ENCODE data around the gene MKKS. TPM values are rescaled to one million over a fixed set of nuclear protein-coding genes. Genes with fewer than 3 reads are reported as not detected.

The MKKS gene
- total and polyA plus RNA-seq, 2 donors (not counting 1 experiment from before 2014, with no cell fraction given), result 6.0 to 12.6 TPM

DNA sequence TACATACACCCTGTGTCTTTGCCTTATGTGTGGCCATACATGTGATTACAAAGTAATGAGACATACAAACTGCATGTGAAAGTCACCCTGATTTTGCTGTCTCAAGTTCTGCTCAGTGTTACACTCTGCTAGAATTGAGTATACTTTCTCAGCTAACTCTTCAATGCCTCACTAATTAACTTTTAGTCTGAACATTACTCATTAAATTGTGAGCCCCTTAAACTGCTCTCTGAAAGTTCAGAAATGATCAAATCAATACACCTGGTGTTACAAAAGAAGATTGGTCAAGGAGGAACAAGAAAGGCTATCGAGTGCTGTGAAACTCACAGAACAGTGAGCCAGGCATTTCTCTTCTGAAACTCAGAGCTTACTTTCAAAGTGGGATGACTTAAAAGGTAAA lies 71.3 kb downstream of the MKKS start:
- Histone ChIP-seq H3K79me2 (ENCODE audit: control insufficient read depth, insufficient read depth, low read length) (no peaks in the 10 kb centered on the region), H3K9ac (ENCODE audit: low read length) (no peak overlapping the region), H3K36me3 (replicated peaks in 1 of 2; ENCODE audit: control extremely low read depth in 1 of 2, control insufficient read depth in 1 of 2, extremely low read depth in 1 of 2, insufficient read depth in 2 of 2, low read length in 1 of 2) (no peaks in the 10 kb centered on the region), H3K27ac (ENCODE audit: low read length in 2 of 2) (no peak overlapping the region), H3K4me2 (replicated peaks; ENCODE audit: low read depth, low read length, poor library complexity, severe bottlenecking) (no peak overlapping the region), H3K4me1 (ENCODE audit: control insufficient read depth in 2 of 2, insufficient read depth in 2 of 2, low read length in 2 of 2) (no peaks in the 10 kb centered on the region), H3K4me3 (ENCODE audit: control extremely low read depth in 1 of 5, extremely low read depth in 1 of 5, insufficient read depth in 1 of 5, low read depth in 2 of 5, low read length in 4 of 5) (no peak overlapping the region), H3K9me3 (ENCODE audit: control extremely low read depth in 1 of 3, control insufficient read depth in 2 of 3, insufficient read depth in 1 of 3, low read length in 2 of 3) (no peaks in the 10 kb centered on the region), H3K27me3 (replicated peaks in 1 of 4; ENCODE audit: control extremely low read depth in 1 of 4, control insufficient read depth in 3 of 4, insufficient read depth in 4 of 4, low read length in 3 of 4) (peaks cover 0 to 3% (median 0%) of the 10 kb centered on the region in 4 experiments), H2AFZ (ENCODE audit: insufficient read depth, low read depth, low read length, poor library complexity, severe bottlenecking) (no peak overlapping the region), H4K20me1 (ENCODE audit: control insufficient read depth, insufficient read depth, low read length, poor library complexity, severe bottlenecking) (no peaks in the 10 kb centered on the region)
- no peak overlapping the region for H3K4me3 Mint-ChIP-seq
- no peak for ATAC-seq (ENCODE audit: low read depth)
- WGBS (ENCODE audit: insufficient coverage), result no CpG with 5 or more reads among the region's 1 CpG
- H3K9me3 Mint-ChIP-seq (ENCODE audit: insufficient read depth), result no peaks in the 10 kb centered on the region
- no peaks in the 10 kb centered on the region for H3K4me1 Mint-ChIP-seq
- H3K27me3 Mint-ChIP-seq, result peaks cover 15% of the 10 kb centered on the region
- TF ChIP-seq, protein P1, sequence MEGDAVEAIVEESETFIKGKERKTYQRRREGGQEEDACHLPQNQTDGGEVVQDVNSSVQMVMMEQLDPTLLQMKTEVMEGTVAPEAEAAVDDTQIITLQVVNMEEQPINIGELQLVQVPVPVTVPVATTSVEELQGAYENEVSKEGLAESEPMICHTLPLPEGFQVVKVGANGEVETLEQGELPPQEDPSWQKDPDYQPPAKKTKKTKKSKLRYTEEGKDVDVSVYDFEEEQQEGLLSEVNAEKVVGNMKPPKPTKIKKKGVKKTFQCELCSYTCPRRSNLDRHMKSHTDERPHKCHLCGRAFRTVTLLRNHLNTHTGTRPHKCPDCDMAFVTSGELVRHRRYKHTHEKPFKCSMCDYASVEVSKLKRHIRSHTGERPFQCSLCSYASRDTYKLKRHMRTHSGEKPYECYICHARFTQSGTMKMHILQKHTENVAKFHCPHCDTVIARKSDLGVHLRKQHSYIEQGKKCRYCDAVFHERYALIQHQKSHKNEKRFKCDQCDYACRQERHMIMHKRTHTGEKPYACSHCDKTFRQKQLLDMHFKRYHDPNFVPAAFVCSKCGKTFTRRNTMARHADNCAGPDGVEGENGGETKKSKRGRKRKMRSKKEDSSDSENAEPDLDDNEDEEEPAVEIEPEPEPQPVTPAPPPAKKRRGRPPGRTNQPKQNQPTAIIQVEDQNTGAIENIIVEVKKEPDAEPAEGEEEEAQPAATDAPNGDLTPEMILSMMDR (IDR thresholded peaks at IDR 0.05), result no peak
- no peak for TF ChIP-seq EZH2 (IDR thresholded peaks at IDR 0.05; ENCODE audit: borderline replicate concordance, insufficient read depth, low read depth, low read length, poor library complexity, severe bottlenecking)
- POLR2A ChIA-PET, result no interaction called here
- CTCF ChIA-PET, result no interaction called here
- DNase-seq, result no peak
- H3K27ac Mint-ChIP-seq, result no peak overlapping the region
- intact Hi-C loops (cut with micrococcal nuclease), result no loop called here

DNA sequence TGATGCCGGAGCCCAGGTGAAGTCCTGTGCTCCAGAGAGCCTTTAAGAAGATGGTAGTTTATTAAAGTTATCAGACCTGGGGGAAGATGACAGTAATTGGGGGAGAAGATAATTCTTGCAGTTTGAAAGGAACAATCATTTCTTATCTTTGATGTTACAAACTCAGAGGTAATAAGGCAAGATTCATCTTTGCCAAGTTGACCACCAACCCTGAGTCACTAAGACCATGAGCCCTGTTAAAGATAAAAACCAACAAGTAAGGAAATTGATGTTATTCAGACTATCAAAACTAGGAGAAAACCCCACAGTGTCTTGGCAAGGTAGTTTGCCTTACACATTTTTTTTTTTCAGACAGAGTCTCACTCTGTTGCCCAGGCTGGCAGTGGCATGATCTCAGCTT lies 73.1 kb downstream of the MKKS start:
- CTCF ChIA-PET, result no interaction called here
- H3K9me3 ChIP-seq (ENCODE audit: control extremely low read depth in 1 of 3, control insufficient read depth in 2 of 3, insufficient read depth in 1 of 3, low read length in 2 of 3), result no peaks in the 10 kb centered on the region
- POLR2A ChIA-PET, result no interaction called here
- no peaks in the 10 kb centered on the region for H4K20me1 ChIP-seq (ENCODE audit: control insufficient read depth, insufficient read depth, low read length, poor library complexity, severe bottlenecking)
- H3K79me2 ChIP-seq (ENCODE audit: control insufficient read depth, insufficient read depth, low read length), result no peaks in the 10 kb centered on the region
- TF ChIP-seq EZH2 (IDR thresholded peaks at IDR 0.05; ENCODE audit: borderline replicate concordance, insufficient read depth, low read depth, low read length, poor library complexity, severe bottlenecking), result no peak
- TF ChIP-seq, protein P1 (IDR thresholded peaks at IDR 0.05), result no peak
- H2AFZ ChIP-seq (ENCODE audit: insufficient read depth, low read depth, low read length, poor library complexity, severe bottlenecking), result no peak overlapping the region
- H3K4me1 ChIP-seq (ENCODE audit: control insufficient read depth in 2 of 2, insufficient read depth in 2 of 2, low read length in 2 of 2), result no peaks in the 10 kb centered on the region
- DNase-seq (no peak), ATAC-seq (ENCODE audit: low read depth) (no peak)
- peaks cover 0 to 3% (median 0%) of the 10 kb centered on the region in 4 experiments for H3K27me3 ChIP-seq (replicated peaks in 1 of 4; ENCODE audit: control extremely low read depth in 1 of 4, control insufficient read depth in 3 of 4, insufficient read depth in 4 of 4, low read length in 3 of 4)
- no peak overlapping the region for H3K27ac ChIP-seq (ENCODE audit: low read length in 2 of 2)
- WGBS (ENCODE audit: insufficient coverage), result 100% methylated on average over 1 of the region's 1 CpG
- Mint-ChIP-seq H3K27me3 (peaks cover 13% of the 10 kb centered on the region), H3K27ac (no peak overlapping the region), H3K9me3 (ENCODE audit: insufficient read depth) (no peaks in the 10 kb centered on the region), H3K4me1 (no peaks in the 10 kb centered on the region), H3K4me3 (no peak overlapping the region)
- intact Hi-C loops (cut with micrococcal nuclease), result no loop called here
- H3K4me2 ChIP-seq (replicated peaks; ENCODE audit: low read depth, low read length, poor library complexity, severe bottlenecking), result no peak overlapping the region
- H3K9ac ChIP-seq (ENCODE audit: low read length), result no peak overlapping the region
- H3K36me3 ChIP-seq (replicated peaks in 1 of 2; ENCODE audit: control extremely low read depth in 1 of 2, control insufficient read depth in 1 of 2, extremely low read depth in 1 of 2, insufficient read depth in 2 of 2, low read length in 1 of 2), result no peaks in the 10 kb centered on the region
- H3K4me3 ChIP-seq (ENCODE audit: control extremely low read depth in 1 of 5, extremely low read depth in 1 of 5, insufficient read depth in 1 of 5, low read depth in 2 of 5, low read length in 4 of 5), result no peak overlapping the region
